ENCODE measurements around the gene EIF1AD. TPM values are rescaled to one million over a fixed set of nuclear protein-coding genes. Genes with fewer than 3 reads are reported as not detected.

EIF1AD gene, protein sequence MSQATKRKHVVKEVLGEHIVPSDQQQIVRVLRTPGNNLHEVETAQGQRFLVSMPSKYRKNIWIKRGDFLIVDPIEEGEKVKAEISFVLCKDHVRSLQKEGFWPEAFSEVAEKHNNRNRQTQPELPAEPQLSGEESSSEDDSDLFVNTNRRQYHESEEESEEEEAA
- polyA plus RNA-seq, result 10 to 100 TPM; 12.0 to 20.8 (median 12.9) TPM

DNA sequence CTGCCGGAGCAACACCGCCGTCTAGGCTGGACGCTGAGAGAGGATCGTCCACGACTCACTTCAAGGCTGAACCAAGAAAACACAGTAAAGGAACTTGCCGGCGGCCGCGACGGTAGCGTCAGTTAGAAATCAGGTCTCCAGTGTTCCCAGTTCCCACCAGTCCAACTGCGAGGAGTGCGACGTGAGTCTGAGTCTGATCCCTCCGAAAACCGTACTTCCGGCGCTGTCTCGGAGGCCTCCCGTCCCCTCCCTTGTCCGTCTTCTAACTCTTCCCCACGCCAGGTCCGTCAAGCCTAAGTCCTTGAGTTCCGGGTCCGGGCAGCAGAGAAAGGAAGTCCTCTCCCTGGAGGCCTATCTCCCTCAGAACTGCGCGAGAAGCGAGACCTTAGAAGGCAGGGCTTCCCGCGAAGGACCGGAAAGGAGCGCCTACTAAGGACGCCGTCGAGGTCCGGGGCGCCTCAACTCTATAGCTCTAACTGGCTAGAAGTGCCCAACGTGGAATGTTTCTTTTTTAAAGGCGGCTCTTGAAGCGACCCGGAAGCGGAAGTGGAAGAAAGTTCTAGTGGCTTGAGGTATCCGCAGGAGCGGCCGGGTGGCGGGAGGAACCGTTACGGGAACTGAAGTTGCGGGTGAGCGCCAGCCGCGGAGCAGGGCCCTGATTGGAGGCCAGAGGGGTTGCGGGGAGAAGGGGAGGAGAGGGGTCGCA is at the start of gene EIF1AD, which contains the start of gene BANF1:
Gene EIF1AD, minus strand, starts transcription at position 216 of the 706 bp plus-strand sequence. CDS start 1,768 bp downstream, outside the sequence.
Gene BANF1, plus strand, starts transcription at position 562 of the 706 bp plus-strand sequence. CDS start 748 bp downstream, outside the sequence.
- peak within 1 kb of the TSS; percentile 75 for H3K27ac ChIP-seq (ENCODE audit: low read depth, low read length)
- 0 to 1% (median 0%) methylated on average over 50 to 55 of the region's 55 CpGs for WGBS, 3 donors

DNA sequence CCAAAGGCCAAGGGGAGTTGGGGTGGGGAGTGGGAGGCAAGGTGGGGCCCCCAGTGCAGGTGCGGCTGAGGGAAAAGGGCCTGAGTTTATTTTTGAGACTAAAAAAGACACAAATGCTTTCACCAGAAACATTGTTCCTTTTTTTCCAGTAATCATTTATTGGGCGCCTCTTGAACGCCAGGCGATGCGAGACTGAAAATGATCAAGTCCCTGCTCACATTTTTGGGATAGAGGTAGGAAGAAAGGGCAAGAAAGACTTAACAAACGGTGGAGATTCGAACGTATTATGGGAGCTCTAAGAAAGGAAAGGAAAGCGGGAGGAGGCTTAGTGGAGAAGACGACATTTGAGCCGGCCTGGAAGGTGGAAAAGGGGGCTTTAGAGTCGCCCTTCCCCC is 49.4 kb upstream of the EIF1AD start:
- H3K27ac ChIP-seq (ENCODE audit: low read depth, low read length), result no peak overlapping the region
- 21 to 27% (median 25%) methylated on average over 11 to 12 of the region's 12 CpGs for WGBS, 3 donors

DNA sequence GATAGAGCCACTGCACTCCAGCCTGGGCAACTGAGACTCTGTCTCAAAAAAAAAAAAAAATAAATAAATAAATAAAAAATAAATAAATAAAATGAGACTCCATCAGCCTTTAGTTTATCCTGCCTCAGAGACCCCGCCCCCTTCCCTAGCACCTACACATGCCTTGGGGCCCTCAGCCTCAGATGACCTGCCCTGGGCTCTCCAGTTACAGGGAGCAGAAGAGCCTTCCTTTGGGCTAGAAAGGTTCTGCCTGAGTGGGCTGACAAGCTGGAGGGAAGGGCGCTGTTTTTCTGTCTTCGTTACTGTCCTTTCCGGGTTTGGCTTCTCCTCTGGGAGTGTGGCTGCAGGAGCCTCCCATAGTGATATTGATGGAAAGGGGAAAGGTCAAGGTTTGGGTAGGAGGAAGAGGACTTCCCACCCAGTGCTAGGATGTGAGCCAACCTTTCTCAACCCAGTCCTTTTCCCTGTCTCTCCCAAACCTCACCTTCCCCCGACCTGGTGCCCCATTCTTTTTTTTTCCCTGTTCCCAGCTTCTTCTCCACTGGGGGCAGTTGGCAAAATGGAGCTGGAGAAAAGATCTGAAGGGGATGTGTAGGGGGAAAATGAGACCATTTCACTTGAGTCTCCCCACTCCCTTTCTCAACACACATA is 48.7 kb upstream of the EIF1AD start:
- H3K27ac ChIP-seq (ENCODE audit: low read depth, low read length), result no peak overlapping the region
- WGBS, 3 donors, result 75 to 85% (median 80%) methylated on average over 5 of the region's 5 CpGs

DNA sequence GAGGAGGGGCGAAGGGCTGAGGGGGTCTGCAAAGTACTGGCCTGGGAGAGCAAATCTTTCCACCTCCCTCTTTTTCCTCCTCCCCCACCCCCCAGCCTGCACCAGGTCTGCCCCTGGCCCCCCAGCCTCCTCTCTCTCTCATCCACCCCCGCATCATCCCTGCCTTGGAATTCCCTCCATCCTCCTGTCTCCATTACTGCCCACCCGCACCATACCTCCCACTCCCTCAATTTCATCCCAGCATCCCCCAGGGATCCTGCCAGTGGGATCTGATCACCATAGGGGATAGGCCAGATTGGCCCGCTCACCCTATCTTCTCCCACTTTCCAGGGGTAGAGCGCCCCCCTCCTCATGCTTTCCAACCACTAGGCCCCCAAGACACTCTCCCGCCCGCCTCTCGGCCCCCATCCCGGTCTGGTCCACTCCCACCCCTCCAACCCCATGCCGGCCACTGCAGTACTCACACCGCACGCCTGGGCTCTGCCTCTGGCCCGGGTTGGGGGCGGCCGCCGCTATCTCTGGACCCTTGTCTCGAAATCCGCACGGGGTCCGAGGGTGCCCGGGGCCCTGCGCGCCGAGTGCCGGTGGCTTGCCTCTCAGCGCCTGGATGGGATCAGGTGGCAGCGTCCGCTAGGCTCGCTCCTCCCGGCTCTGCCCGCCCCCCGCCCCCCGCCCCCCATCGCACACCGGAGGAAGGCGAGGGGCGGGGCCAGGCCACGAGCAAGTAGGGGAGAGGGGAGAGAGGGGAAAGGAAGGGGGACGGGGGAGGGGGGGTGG is 46.8 kb upstream of the EIF1AD start, which contains the start of gene GAL3ST3:
Gene GAL3ST3, minus strand, starts transcription at position 615 of the 777 bp plus-strand sequence. CDS start 3,746 bp downstream, outside the sequence.
- 9 to 18% (median 12%) methylated on average over 32 to 39 of the region's 39 CpGs for WGBS, 3 donors
- no peak within 1 kb of the TSS for H3K27ac ChIP-seq (ENCODE audit: low read depth, low read length)

DNA sequence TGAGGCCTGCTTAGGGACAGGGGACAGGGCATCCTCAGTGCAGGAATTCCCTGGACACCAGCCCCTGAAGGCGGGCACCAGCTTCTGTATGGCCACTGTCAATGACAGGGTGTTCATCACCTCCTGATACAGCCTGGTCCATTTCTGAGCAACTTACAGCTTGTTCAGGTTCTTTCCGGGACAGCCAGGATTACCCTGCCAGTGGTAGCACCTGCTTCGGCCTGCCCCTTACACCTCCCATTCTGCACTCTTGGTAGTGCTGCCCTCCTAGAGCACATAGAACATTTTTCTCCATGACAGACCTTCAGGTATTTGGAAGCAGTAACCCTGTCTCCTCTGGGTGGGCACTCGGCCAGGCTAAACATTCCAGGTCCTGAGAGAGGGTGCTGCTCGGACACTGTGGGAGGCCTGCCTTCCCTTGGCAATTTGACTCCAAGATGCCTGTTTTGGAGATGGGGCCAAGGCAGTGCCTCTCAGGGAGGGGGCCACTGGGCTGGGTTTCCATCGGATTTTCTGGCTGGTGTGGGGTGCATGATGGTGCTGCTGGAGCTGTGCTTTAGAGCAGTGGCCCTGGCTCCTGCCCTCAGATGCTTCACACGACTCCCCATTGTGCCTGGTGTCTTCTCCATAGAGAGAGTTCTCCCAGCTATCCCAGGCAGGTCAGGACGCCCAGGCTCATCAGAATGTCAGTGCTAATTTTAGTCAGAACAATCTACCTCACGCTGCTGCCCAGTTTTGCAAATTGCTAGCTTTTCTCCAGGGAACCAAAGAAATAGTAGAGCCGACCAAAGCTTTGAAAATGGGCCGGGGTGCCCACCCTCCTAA is 45.8 kb upstream of the EIF1AD start:
- WGBS, 3 donors, result 71 to 80% (median 73%) methylated on average over 11 of the region's 11 CpGs
- no peak overlapping the region for H3K27ac ChIP-seq (ENCODE audit: low read depth, low read length)

DNA sequence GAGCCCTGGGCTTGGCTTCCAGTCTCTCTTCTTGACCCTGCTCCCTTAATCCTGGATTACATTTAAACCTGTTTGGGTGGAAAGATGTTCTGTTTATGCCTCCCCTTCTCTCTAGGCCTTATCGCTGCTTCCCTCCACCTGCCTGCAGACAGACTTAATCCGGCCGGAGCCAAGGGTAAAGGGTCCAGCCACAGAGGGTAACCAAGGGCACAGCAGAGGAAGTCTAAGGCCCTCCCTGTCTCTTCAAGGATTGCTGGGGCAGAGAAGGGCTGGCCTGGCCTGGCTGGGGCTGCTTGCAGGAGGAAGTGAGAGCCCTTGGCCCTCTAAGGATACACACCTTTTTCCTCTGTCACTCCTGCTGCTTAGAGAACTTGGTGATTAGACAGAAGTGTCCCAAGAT is 44.9 kb upstream of the EIF1AD start:
- no peak overlapping the region for H3K27ac ChIP-seq (ENCODE audit: low read depth, low read length)

DNA sequence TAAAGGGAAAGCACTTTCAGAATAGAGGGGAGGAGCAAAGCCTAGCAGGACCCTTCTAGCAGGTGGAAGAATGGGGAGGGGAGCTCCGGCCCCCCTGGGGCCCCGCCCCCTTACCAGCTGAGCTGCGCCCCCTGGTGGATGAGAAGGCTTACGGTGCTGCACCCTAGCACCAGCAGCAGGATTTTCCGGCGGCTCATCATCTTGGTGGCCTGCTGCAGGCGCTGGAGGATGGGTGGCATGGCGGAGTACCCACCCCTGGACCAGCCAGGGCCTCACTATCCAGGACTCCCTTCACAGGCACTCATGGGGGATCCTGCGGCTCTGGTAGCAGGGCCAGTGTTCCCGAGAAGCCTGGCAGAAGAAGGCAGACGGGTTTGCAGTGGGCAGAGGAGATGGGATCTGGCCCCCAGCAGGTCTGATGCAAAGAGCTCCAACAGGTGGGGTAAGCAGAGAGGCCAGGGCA is 43.3 kb upstream of the EIF1AD start:
- H3K27ac ChIP-seq (ENCODE audit: low read depth, low read length), result no peak overlapping the region
- 9 to 18% (median 15%) methylated on average over 11 of the region's 11 CpGs for WGBS, 3 donors

More for the DNA sequence above, 44.9 kb upstream of the EIF1AD start:
- 89 to 97% (median 94%) methylated on average over 3 of the region's 3 CpGs for WGBS, 3 donors

DNA sequence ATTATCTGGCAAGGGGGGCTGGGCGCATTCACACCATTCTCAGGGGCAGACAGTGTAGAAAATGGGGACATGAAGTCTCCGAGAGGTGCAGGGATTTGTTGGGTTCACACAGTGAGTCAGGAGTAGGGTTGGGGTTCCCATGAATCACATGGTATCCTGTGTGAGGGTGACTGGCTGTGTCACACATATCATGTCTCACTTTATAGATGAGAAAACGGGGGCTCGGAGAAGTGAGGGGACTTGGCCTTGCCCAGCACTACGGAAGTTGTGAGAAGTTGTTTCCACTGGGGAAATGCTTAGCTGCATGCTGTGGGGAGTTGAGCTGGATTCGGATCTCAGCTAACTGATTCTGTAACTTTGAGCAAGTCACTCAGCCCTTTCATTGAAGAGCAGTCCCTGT is 42.8 kb upstream of the EIF1AD start:
- 52 to 56% (median 55%) methylated on average over 6 of the region's 6 CpGs for WGBS, 3 donors
- H3K27ac ChIP-seq (ENCODE audit: low read depth, low read length), result no peak overlapping the region

DNA sequence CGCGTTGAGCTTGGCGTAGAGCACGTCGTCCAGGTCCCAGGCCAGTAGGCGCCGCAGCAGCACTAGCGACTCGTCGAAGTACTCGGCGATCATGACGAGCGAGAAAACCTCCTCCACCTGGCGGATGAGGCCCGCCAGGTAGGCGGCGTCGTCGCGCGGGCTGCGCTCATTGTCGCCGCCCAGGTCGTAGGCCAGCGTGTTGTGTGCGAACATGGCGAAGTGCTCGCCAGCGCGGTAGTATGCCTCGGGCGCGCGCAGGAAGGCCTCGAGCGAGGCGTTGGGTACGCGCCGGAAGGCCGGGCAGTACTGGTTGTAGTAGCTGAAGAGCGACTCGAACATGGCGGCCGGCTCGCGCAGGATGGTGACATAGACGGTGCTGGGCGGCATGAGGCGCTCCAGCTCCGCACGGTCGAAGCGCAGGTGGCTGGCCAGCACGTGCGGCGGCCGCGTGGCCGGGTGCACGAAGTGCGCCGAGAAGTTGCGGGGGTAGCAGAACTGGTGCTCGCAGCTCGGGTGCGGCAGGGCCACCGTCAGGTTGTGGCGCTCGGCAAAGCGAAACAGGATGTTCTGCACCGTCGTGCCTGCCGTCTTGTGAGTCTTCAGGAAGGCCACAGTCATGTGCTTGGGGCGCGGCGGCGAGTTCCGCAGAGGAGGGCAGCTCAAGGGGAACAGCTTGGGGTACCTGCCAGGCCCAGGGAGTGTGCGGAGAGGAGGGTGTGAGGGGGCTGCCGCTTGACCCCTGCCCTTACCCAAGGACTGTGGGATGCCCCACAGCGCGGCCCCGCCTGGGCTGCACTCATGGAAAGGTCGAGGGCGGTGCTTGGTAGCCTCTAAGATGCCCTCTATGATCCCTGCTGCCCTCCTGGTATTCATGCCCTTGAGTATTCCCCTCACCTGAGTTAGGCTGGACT is 41.3 kb upstream of the EIF1AD start:
- 96% methylated on average over 78 to 88 of the region's 88 CpGs for WGBS, 3 donors
- no peak overlapping the region for H3K27ac ChIP-seq (ENCODE audit: low read depth, low read length)

DNA sequence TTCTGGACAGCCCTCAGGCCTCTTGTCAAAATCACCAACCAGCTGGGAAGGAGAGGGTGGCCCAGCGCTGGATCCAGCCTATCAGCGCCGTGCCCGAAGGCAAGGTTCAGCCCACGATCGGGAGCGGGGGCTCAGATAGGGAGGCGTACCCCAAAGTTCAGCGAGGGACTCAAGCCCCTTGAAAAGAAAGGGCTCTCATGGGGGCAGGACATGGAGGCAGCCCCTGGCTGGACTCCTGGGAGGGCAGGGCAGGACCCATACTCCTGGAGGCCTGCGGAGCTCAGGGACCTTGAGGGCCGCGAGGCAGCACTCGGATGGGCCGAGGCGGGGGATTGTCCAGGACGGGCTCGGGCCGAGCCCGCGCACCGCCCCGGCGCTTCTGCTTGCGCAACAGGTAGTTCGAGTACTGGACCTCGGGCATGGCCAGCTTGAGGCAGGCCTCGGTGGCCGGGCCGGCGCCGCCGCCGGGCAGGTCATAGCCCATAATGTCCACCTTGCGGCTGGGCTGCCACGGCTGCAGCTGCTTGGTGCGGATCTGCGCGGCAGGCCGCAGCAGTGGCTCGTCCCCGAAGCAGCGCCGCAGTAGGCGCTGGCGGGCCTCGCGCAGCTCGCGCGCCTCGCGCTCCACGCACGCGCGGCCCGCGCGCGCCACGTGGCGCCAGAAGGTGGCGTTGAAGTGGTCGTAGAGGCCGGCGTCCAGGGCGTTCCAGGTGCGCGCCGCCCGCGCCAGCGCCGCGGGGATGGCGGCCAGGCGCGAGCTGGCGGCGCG is 40.5 kb upstream of the EIF1AD start:
- 96 to 97% (median 96%) methylated on average over 76 to 81 of the region's 81 CpGs for WGBS, 3 donors
- no peak overlapping the region for H3K27ac ChIP-seq (ENCODE audit: low read depth, low read length)

DNA sequence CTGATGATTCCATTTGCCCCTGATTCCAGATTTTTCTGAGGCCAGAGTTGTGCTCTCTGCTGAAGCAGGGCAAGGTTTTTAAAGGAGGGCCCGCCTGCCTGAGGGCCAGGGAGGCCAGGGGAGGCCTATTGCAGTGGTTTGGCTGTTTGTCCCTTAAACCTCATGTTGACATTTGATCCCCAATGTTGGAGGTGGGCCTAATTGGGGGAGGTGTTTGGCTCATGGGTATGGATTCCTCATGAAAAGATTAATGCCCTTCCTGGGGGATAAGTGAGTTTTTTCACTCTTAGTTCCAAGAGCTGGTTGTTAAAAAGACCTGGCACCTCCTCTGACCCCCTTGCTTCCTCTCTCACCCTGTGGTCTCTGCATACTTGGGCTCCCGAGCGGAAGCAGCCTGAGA is 37.8 kb upstream of the EIF1AD start:
- WGBS, 3 donors, result 73 to 79% (median 76%) methylated on average over 3 of the region's 3 CpGs

DNA sequence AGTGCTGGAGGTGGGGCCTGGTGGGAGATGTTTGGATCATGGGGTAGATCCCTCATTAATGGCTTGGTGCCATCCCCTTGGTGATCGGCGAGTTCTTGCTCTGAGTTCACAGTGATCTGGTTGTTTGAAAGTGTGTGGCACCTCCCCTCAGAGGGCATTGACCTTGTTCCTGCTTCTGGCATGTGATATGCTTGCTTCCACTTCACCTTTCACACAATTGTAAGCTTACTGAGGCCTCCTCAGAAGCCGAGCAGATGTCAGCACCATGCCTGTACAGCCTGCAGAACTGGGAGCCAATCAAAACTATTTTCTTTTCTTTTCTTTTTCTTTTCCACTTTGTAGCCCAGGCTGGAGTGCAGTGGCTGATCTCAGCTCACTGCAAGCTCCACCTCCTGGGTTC is 35.4 kb upstream of the EIF1AD start:
- no peak overlapping the region for H3K27ac ChIP-seq (ENCODE audit: low read depth, low read length)
- 81 to 84% (median 82%) methylated on average over 3 of the region's 3 CpGs for WGBS, 3 donors

More for the DNA sequence above, 37.8 kb upstream of the EIF1AD start:
- no peak overlapping the region for H3K27ac ChIP-seq (ENCODE audit: low read depth, low read length)

DNA sequence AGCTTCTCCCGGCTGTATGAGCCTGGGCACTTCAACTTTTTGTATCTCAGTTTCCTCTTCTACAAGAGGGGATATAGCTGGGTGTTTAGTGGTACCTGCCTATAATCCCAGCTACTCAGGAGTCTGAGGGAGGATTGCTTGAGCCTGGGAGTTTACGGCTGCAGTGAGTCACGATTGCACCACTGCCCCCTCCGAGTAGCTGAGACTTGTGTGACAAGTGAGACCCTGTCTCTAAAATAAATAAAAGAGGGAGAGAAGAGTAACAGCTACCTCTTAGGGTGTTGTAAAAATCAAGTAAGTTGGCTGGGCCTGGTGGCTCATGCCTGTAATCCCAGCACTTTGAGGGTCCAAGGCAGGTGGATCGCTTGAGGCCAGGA is 34.4 kb upstream of the EIF1AD start:
- H3K27ac ChIP-seq (ENCODE audit: low read depth, low read length), result no peak overlapping the region
- WGBS, 3 donors, result 67 to 83% (median 74%) methylated on average over 5 of the region's 5 CpGs

DNA sequence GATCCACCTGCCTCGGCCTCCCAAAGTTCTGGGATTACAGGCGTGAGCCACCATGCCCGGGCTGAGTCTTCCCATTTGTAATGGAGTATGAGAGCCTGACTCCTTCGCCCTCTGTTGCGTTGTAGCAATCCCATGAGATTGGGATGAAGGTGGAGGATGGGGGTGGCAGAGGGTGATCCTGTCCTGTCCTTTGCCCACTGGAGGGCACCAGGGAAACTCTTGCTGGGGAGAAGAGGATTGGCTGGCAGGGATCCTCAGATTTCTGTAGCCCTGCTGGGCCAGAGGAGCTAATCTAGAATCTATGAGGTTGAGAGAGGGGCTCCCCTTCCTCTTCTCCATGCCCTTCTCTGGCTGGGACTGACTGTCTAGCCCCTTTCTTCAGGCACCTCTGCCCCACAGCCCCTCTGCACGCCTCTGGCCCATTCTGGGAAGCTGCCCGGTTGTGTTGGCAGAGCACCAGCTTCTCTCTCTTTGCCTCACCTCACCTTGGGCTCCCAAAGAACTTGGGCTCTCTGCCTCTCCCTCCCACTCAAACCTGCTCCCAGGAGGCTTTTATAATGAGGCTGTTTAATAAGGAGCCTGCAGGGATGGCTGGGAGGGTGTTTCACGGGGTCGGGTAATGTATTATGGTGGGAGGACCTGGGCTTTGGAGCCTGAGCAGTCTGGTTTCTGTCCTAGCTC is 33.8 kb upstream of the EIF1AD start:
- H3K27ac ChIP-seq (ENCODE audit: low read depth, low read length), result no peak overlapping the region
- 67 to 72% (median 71%) methylated on average over 9 of the region's 9 CpGs for WGBS, 3 donors

DNA sequence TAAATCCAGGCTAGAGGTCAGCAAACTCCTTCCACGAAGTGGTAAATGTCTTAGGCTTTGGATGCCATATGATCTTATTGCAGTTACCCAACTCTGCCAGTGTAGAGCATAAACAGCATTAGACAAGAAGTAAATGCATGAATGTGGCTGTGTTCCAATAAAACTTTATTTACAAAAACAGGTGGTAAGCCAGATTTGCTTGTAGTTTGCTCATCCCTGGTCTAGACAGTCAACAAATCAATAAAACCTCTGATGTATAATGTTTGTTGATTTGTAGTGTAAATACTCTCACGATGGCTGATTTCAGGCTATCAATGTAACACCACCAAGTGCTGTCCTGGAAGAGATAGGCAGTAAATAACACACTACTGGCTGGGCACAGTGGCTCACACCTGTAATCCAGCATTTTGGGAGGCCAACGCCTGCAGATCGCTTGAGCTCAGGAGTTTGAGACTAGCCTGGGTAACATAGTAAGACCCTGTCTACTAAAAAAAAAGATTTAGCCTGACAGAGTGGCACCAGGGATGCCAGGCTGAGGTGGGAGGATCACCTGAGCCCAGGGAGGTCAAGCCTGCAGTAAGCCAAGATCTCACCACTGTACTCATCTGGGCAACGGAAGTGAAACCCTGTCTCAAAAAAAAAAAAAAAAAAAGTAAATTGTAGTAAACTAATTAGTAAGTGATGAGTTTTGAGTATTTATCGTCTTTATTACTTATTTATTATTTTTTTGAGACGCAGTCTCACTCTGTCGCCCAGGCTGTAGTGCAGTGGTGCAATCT is 31.2 kb upstream of the EIF1AD start:
- WGBS, 3 donors, result 83 to 85% (median 84%) methylated on average over 8 of the region's 8 CpGs
- no peak overlapping the region for H3K27ac ChIP-seq (ENCODE audit: low read depth, low read length)

All from adipose tissue (tissue), 3 donors.